ENCODE data around the gene KIAA0319L. TPM values are rescaled to one million over a fixed set of nuclear protein-coding genes. Genes with fewer than 3 reads are reported as not detected.

The KIAA0319L gene
- total RNA-seq, 1 donor from 2014 or later = 28.2 TPM

DNA sequence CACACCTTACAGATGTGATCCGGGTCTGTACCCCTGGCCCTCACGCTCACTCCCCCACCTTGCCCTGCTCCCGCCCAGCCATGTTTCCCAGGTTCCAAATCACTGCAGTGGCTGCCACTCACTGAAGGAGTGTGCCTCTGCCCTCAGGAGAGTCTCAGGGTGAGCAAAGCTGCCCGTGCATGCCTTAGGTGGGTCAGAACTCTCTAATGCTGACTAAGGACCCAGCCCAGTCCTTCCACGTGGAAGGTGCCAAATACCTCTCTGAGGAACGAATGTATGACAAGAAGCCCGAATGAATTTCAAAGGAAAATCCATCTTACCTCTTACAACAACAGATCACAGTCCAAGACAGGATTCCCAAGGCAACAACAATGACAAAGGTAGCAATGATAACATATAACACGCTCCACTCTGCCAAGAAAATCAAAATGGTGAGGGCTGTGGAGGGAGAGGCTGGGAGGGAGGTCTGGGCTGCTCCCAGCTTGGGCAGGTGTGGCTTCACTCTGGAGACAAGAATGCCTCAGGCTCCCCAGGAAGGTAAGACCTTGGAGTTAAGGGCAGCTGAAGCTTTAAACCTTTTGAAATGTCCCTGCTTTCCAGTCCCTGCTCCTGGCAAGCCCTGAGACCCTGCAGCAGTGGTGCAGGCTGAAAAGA, 115.2 kb downstream of the KIAA0319L start:
- ATAC-seq = peak; percentile 90

DNA sequence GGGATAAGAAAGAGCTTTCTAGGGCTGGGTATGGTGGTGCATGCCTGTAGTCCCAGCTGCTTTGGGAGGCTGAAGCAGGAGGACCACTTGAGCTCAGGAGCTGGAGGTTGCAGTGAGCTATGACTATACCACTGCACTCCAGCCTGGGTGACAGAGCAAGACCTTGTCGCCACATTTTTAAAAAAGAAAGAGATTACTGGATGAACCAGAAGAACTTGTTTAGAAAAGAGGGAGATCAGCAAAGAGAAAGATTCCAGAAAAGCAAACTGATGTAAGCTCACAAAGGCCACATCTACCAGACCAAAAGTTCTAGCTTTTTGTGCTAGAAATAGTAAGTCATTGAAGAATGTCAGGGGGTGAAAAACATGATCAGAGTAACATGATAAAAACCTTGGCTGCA, 117.6 kb downstream of the KIAA0319L start:
- peak; percentile 21 for ATAC-seq

DNA sequence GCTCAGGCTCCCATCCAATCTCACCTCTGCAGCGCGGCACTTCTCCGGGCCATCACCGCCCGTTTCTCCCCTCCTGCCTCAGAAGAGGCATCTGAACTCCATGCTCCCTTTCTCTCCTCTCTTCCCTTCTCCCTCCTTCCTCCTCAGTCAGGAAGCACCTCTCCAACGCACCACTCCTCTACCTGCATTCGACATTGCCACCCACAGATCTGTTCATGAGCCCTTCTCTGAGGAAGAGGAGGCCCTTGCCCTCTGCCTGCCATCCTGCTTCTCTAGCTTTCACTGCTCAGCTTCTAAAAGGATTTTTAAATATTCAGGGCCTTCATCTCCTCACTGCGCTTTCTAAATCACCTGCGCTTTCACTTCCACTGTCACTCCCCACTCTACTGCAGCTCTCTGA, 120.0 kb downstream of the KIAA0319L start:
- ATAC-seq = no peak

DNA sequence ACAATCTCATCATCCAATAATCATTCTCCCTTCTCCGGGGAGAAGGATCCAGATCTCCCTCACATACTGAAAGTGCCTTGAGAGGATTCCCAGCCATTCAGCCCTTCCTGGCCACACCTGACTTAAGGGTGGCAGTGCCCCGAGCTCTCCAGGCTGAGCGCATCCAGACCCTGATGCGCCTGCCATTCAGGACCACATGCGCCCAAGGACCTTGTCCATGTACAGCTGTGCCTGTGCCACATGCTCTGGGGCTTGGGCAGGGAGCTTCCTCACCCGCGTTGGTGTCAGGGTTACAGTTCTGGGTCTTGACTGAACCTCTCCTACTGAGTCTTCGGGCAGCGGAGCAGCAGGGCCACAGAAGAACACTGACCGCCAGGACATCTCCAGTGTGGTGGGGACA, 121.1 kb downstream of the KIAA0319L start:
- no peak for ATAC-seq

DNA sequence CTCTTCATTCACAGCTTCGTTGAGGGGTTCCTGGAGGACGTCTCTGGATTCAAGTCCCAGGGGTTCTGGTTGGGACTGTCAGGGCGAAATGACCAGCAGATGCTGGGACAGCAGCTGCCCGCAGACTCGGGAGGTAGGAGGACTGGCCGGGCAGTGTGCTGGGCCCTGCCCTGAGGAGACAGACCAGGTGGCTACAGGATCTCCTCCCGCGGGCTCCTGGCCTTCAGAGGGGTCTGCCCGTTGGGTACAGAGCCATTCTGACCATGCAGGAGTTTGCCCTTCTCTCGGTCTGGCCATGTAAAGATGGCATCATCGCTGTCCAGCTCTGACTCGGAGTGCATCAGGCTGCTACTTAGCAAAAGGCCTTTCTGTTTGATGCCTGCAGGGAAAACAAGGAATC, 122.5 kb downstream of the KIAA0319L start:
- no peak for ATAC-seq

DNA sequence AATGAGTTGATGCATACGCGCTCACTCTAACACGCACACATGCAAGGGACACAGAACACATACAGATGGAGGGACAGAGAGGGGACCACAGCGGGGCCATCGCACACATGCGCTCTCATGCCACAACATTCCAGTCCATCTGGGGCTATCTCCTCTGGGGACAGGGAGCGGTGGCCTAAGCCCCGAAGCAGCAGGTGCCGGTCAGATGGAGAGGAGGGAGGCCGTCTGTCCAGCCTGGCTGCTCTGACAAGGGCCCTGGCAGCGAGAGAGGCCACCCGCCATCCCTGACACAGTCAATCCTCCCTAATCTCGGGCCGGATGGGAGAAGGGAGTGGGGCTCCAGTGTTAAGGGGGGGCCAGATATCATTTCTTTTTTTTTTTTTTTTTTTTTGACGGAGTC, 123.5 kb downstream of the KIAA0319L start:
- ATAC-seq = no peak

DNA sequence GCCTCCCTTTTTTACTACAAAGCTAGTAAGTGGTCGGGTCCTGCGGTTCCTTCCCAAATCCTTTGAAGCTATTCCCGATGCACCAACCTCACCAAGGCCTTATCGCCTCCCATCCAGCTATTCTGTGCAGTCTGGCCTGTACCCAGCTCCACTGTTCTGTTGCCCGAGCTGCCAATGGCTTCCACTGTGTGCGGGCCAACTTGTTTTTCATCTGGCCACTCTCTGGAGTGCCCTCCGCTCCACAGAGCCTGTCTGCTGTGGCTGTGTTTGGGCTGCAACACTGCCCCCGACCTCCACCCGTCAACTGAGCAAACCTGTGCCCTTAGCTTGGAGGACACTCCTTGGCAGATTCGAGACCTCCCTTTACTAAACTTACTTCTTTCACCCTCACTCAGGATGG, 125.0 kb downstream of the KIAA0319L start:
- ATAC-seq = no peak

DNA sequence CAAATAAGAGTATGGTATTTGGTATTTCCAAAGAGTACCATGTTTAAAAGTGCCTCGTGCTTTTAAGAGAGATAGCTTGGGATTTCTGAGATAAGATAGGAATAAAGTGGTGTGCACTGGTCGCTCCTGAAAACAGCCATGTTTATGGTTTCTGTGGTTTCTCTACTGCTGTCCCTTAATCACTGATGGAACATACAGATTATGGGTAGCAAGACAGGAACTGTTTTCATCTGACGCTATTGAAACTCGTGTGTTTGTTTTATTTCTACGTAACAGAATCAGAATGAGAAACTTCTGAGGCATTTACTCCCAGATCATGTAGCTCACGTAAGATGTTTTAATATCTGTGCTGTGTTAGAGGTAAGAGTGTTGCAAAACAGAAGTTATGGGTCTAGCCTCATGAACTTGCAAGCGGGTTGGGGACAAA, 126.0 kb downstream of the KIAA0319L start:
- no peak for ATAC-seq

DNA sequence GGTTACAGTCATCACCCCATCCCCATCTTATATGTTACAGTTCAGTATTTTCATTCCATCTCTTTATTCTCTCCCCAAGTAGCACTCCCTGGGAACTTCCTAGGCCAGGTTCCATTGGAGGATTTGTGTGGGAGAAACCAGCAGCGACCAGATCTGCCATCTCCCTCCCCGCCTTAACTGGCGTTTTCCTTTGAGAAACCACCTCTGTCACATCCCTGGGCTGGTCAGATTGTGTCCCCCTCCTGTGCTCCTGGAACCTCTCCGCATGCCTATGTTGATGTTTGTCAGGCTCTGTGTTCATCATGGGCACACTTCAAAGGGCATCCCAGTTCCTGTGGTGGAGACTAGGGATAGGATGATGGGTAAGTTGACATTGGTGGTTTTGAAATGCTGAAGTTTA, 126.4 kb downstream of the KIAA0319L start:
- no peak for ATAC-seq

- ATAC-seq = no peak
Measured at GRCh38 chr1:35428360-35428759, 128.8 kb downstream of the KIAA0319L start.

- ATAC-seq = no peak
Measured at GRCh38 chr1:35426097-35426586, 131.1 kb downstream of the KIAA0319L start.

DNA sequence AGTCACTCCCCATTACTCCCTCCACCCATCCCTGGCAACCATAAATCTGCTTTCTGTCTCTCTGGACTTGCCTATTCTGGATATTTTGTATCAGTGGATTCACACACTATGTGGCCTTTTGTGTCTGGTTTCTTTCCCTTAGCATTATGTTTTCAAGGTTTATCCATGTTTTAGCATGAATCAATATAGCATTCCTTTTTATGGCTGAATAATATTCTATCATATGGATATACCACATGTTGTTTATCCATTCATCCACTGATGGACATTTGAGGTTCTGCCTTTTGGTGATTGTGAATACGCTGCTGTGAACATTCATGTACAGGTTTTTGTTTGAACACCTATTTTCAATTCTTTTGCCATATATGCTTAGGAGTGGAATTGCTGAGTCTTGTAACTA, 148.3 kb downstream of the KIAA0319L start:
- no peak for ATAC-seq

GRCh38 chr1:35407743-35408142, 149.5 kb downstream of the KIAA0319L start:
- no peak for ATAC-seq

GRCh38 chr1:35406103-35406502, 151.1 kb downstream of the KIAA0319L start:
- ATAC-seq = no peak

DNA sequence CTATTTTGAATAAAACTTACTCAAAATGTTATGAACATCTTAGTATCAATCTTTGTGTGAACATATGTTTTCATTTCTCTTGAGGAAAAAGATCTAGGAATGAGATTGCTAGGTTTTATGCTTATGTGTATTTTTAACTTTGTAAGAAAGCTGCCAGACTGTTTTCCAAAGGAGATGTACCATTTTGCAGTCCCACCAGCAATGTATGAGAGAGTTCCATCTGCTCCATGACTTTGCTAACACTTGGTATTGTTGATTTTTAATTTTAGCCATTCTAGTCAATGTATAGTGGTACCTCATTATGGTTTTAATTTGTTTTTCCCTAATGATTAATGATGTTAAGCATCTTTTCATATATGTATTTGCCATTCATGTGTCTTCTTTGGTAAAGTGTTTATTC, 156.2 kb downstream of the KIAA0319L start:
- no peak for ATAC-seq

DNA sequence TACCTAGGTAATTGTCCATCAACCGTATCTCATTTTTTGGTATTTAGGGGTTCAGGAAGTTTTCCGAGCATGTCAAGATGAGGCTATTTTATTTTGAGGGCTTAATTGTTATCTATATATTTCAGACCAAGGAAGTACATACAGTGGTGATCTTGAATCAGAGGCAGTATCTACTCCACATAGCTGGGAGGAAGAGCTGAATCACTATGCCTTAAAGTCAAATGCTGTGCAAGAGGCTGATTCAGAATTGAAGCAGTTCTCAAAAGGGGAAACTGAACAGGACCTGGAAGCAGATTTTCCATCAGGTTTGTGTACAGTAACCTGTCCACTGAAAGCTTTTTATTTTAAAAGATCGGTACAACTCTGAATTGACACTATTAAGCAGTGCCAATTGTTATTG, 158.5 kb downstream of the KIAA0319L start:
- ATAC-seq = no peak

GRCh38 chr1:35394386-35394785, 162.8 kb downstream of the KIAA0319L start:
- ATAC-seq = no peak

DNA sequence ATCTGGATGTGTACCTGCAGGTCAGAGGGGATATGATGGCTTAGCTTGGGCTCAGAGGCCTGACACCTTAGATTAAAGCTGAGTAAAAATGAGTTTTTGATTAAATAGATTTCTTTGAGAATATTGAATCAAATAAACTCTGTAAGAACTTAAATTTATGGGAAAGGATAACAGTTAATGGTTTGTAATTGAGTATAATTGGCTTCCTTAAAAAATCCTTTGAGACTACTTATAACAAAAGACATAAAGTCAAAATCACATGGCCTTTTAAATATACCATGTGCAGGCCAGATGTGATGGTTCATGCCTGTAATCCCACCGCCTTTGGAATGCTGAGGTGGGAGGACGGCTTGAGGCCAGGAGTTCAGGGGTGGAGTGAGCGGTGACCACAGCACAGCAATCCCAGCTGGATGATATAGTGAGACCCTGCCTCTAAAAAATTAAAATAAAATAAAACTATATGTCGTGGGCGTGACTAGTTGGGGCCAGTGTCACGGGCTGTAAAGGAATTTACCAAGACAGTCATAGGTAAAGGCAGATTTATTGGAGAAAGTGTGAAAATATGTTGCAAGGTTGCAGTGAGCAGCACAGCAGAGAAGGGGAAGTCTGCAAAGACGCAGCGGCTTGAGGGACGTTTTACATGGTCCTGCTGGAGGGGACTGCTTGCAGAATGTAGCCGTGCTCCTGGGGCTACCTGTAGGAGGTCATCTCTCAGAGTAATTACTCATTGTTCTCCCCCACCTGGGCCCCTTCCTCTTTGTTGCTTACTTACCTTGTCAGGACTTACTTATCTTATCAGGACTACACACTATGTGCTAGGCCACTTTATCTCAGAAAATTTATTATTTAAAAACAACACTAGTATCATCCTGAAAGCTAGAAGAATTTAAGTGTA, 166.4 kb downstream of the KIAA0319L start:
- no peak for ATAC-seq

- ATAC-seq = no peak
Measured at GRCh38 chr1:35386959-35387358, 170.2 kb downstream of the KIAA0319L start.

- ATAC-seq = no peak
Measured at GRCh38 chr1:35386290-35386689, 170.9 kb downstream of the KIAA0319L start.
